HG03575 (cell line): ENCODE measurements around the gene CCDC13.

ENCODE experiments used
- ATAC-seq: cut with Tn5 transposase; IDR thresholded peaks from one replicate; pipeline ENCODE4 v1.9.1; 2021; ENCODE audit not compliant: unreplicated experiment, insufficient number of reproducible peaks, low FRiP score; ENCODE audit errors: extremely low read depth

The CCDC13 gene

GRCh38 chr3:42801048-42801620, 28.1 kb upstream of the CCDC13 start:
- ATAC-seq = no peak

- ATAC-seq = no peak
Observed at GRCh38 chr3:42800251-42800650, 27.2 kb upstream of the CCDC13 start.

- ATAC-seq = no peak
Observed at GRCh38 chr3:42799376-42799775, 26.3 kb upstream of the CCDC13 start.

- no peak for ATAC-seq
Observed at GRCh38 chr3:42796332-42796885, 23.4 kb upstream of the CCDC13 start.

GRCh38 chr3:42795621-42796181, 22.6 kb upstream of the CCDC13 start:
- ATAC-seq = no peak

- ATAC-seq = no peak
Observed at GRCh38 chr3:42790714-42791229, 17.7 kb upstream of the CCDC13 start.

- no peak for ATAC-seq
Observed at GRCh38 chr3:42786631-42787030, 13.6 kb upstream of the CCDC13 start.

GRCh38 chr3:42786212-42786611, 13.2 kb upstream of the CCDC13 start:
- no peak for ATAC-seq

GRCh38 chr3:42780892-42781700, 8.0 kb upstream of the CCDC13 start:
- no peak for ATAC-seq

- ATAC-seq = no peak
Observed at GRCh38 chr3:42780398-42780797, 7.3 kb upstream of the CCDC13 start.

- no peak for ATAC-seq
Observed at GRCh38 chr3:42778644-42779043, 5.6 kb upstream of the CCDC13 start.

- ATAC-seq = no peak
Observed at GRCh38 chr3:42773409-42773751, 327 bp upstream of the CCDC13 start.

GRCh38 chr3:42771271-42771670, 1.8 kb downstream of the CCDC13 start:
- no peak for ATAC-seq

GRCh38 chr3:42769477-42770131, 3.4 kb downstream of the CCDC13 start:
- ATAC-seq = no peak

- ATAC-seq = no peak
Observed at GRCh38 chr3:42764561-42765295, 8.3 kb downstream of the CCDC13 start.

GRCh38 chr3:42764115-42764514, 8.9 kb downstream of the CCDC13 start:
- ATAC-seq = no peak

- ATAC-seq = no peak
Observed at GRCh38 chr3:42763021-42763420, 10.0 kb downstream of the CCDC13 start.

GRCh38 chr3:42762046-42762724, 10.9 kb downstream of the CCDC13 start:
- ATAC-seq = no peak
